Choroid plexus epithelial cell (primary cell): ENCODE data around the gene F7.
"Not testable (repeated sequence)": the region's sequence is repeated elsewhere in the genome, so short reads cannot be mapped to it uniquely, and the experiment has no call there.

Experiments used
- DNase-seq: peaks from one replicate; pipeline ENCODE4 v3.0.0-alpha.2; 2010; ENCODE audit warnings: low read depth
- H3K4me3 ChIP-seq: 2 replicates; pipeline ENCODE4 v1.5.1; 2011; ENCODE audit warnings: low read depth, mild to moderate bottlenecking, control low read depth, low read length, moderate library complexity
- CTCF ChIP-seq: conservative IDR thresholded peaks from 2 replicates; pipeline ENCODE4 v1.5.1; 2011; ENCODE audit warnings: low read depth, mild to moderate bottlenecking, control low read depth, inconsistent platforms, low read length, moderate library complexity

The F7 gene

DNA sequence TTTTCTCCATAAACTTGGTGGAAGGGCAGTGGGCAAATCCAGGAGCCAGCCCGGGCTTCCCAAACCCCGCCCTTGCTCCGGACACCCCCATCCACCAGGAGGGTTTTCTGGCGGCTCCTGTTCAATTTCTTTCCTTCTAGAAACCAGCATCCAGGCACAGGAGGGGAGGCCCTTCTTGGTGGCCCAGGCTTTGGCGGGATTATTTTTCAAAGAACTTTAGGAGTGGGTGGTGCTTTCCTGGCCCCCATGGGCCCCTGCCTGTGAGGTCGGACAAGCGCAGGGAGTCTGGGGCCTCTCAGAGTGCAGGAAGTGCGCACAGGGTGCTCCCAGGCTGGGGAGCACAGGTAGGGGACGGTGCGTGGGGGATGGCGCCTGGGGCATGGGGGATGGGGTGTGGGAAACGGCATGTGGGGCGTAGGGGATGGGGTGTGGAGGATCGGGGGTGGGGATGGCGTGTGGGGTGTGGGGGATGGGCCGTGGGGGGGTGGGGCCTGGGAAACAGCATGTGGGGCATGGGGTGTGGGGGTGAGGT, 396 bp downstream of the F7 start:
- DNase-seq = no peak
- TF ChIP-seq CTCF = no peak
- no peak overlapping the region for H3K4me3 ChIP-seq

- no peak for TF ChIP-seq CTCF
- no peak overlapping the region for H3K4me3 ChIP-seq
- DNase-seq = no peak
Observed at GRCh38 chr13:113106711-113107351, 1.2 kb downstream of the F7 start.

DNA sequence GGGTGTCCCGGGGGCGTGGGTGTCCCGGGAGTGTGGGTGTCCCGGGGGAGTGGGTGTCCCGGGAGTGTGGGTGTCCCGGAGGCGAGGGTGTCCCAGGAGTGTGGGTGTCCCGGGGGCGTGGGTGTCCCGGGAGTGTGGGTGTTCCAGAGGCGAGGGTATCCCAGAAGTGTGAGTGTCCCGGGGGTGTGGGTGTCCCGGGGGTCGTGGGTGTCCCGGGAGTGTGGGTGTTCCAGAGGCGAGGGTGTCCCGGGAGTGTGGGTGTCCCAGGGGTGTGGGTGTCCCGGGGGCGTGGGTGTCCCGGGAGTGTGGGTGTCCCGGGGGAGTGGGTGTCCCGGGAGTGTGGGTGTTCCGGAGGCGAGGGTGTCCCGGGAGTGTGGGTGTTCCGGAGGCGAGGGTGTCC, 2.9 kb downstream of the F7 start:
- not testable (repeated sequence) for H3K4me3 ChIP-seq, DNase-seq

DNA sequence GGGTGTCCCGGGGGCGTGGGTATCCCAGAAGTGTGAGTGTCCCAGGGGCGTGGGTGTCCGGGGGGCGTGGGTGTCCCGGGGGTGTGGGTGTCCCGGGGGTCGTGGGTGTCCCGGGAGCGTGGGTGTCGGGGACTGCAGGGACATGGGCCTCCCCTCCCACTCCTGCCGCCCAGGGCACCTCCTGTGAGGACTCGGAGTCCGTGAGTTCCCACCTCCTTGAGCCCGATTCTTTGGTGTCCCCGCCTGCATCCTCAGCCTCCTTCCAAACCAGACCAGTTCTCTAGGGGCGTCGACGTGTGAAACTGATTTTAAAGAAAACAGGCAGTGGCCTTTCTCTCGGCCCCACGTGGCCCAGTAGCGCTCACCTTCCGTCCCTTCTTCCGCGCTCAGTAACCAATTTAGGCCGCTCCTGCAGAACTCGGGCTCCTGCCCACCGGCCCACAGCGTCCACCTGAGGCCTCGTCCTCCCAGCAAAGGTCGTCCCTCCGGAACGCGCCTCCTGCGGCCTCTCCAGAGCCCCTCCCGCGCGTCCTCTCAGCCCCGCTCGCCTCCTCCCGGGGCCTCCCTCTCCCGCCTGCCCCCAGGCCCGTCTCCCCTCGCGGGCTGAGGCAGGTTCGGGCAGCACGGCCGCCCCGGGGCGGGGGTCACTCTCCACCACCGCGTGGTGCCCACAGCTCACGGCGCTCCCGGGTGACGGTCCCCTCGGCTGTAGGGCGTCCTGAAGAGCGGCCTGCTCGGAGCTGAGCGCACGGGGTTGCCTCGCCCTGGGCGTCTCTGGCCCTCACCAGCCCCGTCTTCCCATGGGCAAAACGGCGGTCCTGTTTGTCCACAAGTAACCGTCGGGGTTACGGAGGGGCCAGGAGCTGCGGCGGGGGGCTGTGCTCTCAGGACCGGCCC, 3.8 kb downstream of the F7 start:
- TF ChIP-seq CTCF = no peak
- DNase-seq = no peak
- H3K4me3 ChIP-seq = no peak overlapping the region

GRCh38 chr13:113110048-113110851, 4.7 kb downstream of the F7 start:
- DNase-seq = peak; percentile 26
- peak overlapping the region; percentile 24 for H3K4me3 ChIP-seq
- TF ChIP-seq CTCF = no peak

GRCh38 chr13:113110852-113111315, 5.3 kb downstream of the F7 start:
- H3K4me3 ChIP-seq = no peak overlapping the region
- no peak for DNase-seq
- no peak for TF ChIP-seq CTCF

DNA sequence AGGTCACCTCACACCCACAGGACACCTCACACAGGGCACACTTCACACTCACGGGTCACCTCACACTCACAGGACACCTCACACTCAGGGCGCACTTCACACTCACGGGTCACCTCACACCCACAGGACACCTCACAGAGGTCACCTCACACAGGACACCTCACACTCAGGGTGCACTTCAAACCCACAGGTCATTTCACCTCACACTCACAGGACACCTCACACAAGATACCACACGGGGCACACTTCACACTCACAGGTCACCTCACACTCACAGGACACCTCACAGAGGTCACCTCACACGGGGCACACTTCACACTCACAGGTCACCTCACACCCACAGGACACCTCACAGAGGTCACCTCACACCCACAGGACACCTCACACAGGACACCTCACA, 6.2 kb downstream of the F7 start:
- H3K4me3 ChIP-seq = not testable (repeated sequence)

GRCh38 chr13:113112475-113112874, 6.9 kb downstream of the F7 start:
- not testable (repeated sequence) for DNase-seq, H3K4me3 ChIP-seq

More for the DNA sequence above, 6.2 kb downstream of the F7 start:
- not testable (repeated sequence) for DNase-seq
